Right ventricle myocardium inferior (tissue), 1 donor: ENCODE data around the gene CRY1. TPM values are rescaled to one million over a fixed set of nuclear protein-coding genes. Genes with fewer than 3 reads are reported as not detected.

Source experiments
- ATAC-seq: fragments of 200-7000 bp; cut with Tn5 transposase; one replicate; pipeline ENCODE4 v1.9.1; 2020; ENCODE audit warnings: mild to moderate bottlenecking, moderate library complexity
- DNase-seq: peaks from one replicate; pipeline ENCODE4 v3.0.0; 2021; ENCODE audit errors: missing footprints
- intact Hi-C: fragments of 100-400 bp; cut with DNase I; formaldehyde crosslinking; loops from one replicate; pipeline ENCODE4 v1.11.0; 2022
- total RNA-seq: library from RNA; stranded (reverse); fragmentation: NEBNext Ultra II Directional; extraction: Animal tissue kit (Norgen Biotek cat#: 25700); gene quantifications from one replicate; pipeline ENCODE4 v1.2.1, GENCODE V29; 2021
- donor health status: DM: no; HTN: yes; CAD: no; lungs with severe emphysema.

Gene CRY1
- total RNA-seq, 1 donor from 2014 or later = 7.4 TPM

GRCh38 chr12:106984588-106985137, 108.7 kb downstream of the CRY1 start:
- no peak for DNase-seq
- intact Hi-C loops = no loop called here
- no peak for ATAC-seq

GRCh38 chr12:106982229-106982628, 111.1 kb downstream of the CRY1 start:
- DNase-seq (no peak), ATAC-seq (no peak)
- intact Hi-C loops = no loop called here

- ATAC-seq (no peak), DNase-seq (no peak)
- intact Hi-C loops = no loop called here
These were observed 111.6 kb downstream of the CRY1 start for GRCh38 chr12:106981788-106982187.

GRCh38 chr12:106980944-106981343, 112.4 kb downstream of the CRY1 start:
- intact Hi-C loops = no loop called here
- ATAC-seq (no peak), DNase-seq (no peak)

GRCh38 chr12:106978035-106978800, 115.1 kb downstream of the CRY1 start:
- no peak for DNase-seq
- peak; percentile 59 for ATAC-seq
- intact Hi-C loops = no loop called here

GRCh38 chr12:106976668-106977067, 116.7 kb downstream of the CRY1 start:
- intact Hi-C loops = no loop called here
- no peak for DNase-seq
- ATAC-seq = no peak

- intact Hi-C loops = no loop called here
- peak; percentile 65 for ATAC-seq
- DNase-seq = no peak
These were observed 117.2 kb downstream of the CRY1 start for GRCh38 chr12:106975993-106976658.

- ATAC-seq = no peak
- intact Hi-C loops = no loop called here
These were observed 118.3 kb downstream of the CRY1 start for GRCh38 chr12:106975098-106975497.

GRCh38 chr12:106974511-106974910, 118.8 kb downstream of the CRY1 start:
- ATAC-seq = no peak
- intact Hi-C loops = no loop called here
- DNase-seq = no peak

More at GRCh38 chr12:106975098-106975497, 118.3 kb downstream of the CRY1 start:
- DNase-seq = no peak

GRCh38 chr12:106973545-106973944, 119.8 kb downstream of the CRY1 start:
- ATAC-seq (no peak), DNase-seq (no peak)
- intact Hi-C loops = no loop called here

- no peak for ATAC-seq
- DNase-seq = no peak
- intact Hi-C loops = no loop called here
These were observed 122.3 kb downstream of the CRY1 start for GRCh38 chr12:106971065-106971464.

GRCh38 chr12:106964526-106964925, 128.8 kb downstream of the CRY1 start:
- DNase-seq = no peak
- intact Hi-C loops = no loop called here
- no peak for ATAC-seq

- intact Hi-C loops = no loop called here
- ATAC-seq = no peak
- DNase-seq = no peak
These were observed 131.1 kb downstream of the CRY1 start for GRCh38 chr12:106962286-106962685.

- intact Hi-C loops = no loop called here
- ATAC-seq (no peak), DNase-seq (no peak)
These were observed 132.9 kb downstream of the CRY1 start for GRCh38 chr12:106960443-106960842.

- ATAC-seq (no peak), DNase-seq (no peak)
- intact Hi-C loops = loop anchor here (2.0 to 10.0 kb wide), 2 partner anchors 73 to 137 kb away; partner anchors contain the start of gene CRY1
These were observed 135.8 kb downstream of the CRY1 start for GRCh38 chr12:106957583-106957982.

- ATAC-seq = no peak
- intact Hi-C loops = loop anchor here (1.0 to 10.0 kb wide), 3 partner anchors 31 to 139 kb away; partner anchors contain the start of genes CRY1 and MTERF2
These were observed 137.2 kb downstream of the CRY1 start for GRCh38 chr12:106956048-106956578.

GRCh38 chr12:106955377-106956047, 137.8 kb downstream of the CRY1 start, which contains the start of gene TMEM263:
Gene TMEM263 (plus strand): TSS chr12:106955907. CDS start chr12:106967117, 11,210 bp downstream.
- intact Hi-C loops = loop anchor here (1.0 to 10.0 kb wide), 3 partner anchors 32 to 139 kb away; partner anchors contain the start of genes CRY1 and MTERF2
- DNase-seq (peak; percentile 94), ATAC-seq (peak; percentile 96)

More at GRCh38 chr12:106956048-106956578, 137.2 kb downstream of the CRY1 start:
- DNase-seq = peak; percentile 83

GRCh38 chr12:106954462-106955376, 138.6 kb downstream of the CRY1 start:
- DNase-seq (peak; percentile 67), ATAC-seq (peak; percentile 1)
- intact Hi-C loops = loop anchor here (10.0 kb wide), 1 partner anchor 140 kb away; the partner anchor contains the start of gene CRY1
